ENCODE results near the gene EML4. TPM values are rescaled to one million over a fixed set of nuclear protein-coding genes. Genes with fewer than 3 reads are reported as not detected.

The EML4 gene
- total and polyA plus RNA-seq, 12 donors, result 29.9 to 64.0 (median 51.9) TPM

DNA sequence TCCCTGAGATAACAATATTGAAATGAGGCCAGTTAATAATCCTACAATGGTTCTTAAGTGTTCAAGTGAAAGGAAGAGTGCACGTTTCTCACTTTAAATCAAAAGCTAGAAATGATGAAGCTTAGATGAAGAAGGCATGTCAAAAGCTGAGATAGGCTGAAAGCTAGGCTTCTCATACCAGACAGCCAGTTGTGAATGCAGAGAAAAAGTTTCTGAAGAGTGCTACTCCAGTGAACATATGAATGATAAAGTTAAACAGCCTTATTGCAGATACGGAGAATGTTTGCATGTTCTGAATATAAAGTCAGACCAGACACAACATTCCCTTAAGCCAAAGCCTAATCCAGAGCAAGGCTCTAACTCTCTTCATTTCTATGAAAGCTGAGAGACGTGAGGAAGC is 51.4 kb downstream of the EML4 start:
- no peaks in the 10 kb centered on the region for H3K9me3 ChIP-seq (replicated peaks in 1 of 3)
- intact Hi-C loops (cut with DNase I), result no loop called here
- no peak overlapping the region for H3K4me3 ChIP-seq
- TF ChIP-seq, protein P1, sequence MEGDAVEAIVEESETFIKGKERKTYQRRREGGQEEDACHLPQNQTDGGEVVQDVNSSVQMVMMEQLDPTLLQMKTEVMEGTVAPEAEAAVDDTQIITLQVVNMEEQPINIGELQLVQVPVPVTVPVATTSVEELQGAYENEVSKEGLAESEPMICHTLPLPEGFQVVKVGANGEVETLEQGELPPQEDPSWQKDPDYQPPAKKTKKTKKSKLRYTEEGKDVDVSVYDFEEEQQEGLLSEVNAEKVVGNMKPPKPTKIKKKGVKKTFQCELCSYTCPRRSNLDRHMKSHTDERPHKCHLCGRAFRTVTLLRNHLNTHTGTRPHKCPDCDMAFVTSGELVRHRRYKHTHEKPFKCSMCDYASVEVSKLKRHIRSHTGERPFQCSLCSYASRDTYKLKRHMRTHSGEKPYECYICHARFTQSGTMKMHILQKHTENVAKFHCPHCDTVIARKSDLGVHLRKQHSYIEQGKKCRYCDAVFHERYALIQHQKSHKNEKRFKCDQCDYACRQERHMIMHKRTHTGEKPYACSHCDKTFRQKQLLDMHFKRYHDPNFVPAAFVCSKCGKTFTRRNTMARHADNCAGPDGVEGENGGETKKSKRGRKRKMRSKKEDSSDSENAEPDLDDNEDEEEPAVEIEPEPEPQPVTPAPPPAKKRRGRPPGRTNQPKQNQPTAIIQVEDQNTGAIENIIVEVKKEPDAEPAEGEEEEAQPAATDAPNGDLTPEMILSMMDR (IDR thresholded peaks at IDR 0.05), result no peak
- TF ChIP-seq POLR2A (IDR thresholded peaks at IDR 0.05), result no peak
- 68 to 77% (median 71%) methylated on average over 3 of the region's 3 CpGs for WGBS, 4 donors
- no peaks in the 10 kb centered on the region for H3K27me3 ChIP-seq
- H3K27ac ChIP-seq, result no peak overlapping the region
- H3K4me1 ChIP-seq (replicated peaks in 1 of 2), result peaks cover 0 to 34% of the 10 kb centered on the region in 2 donors
- DNase-seq, result no peak
- no peaks in the 10 kb centered on the region for H3K36me3 ChIP-seq (replicated peaks in 1 of 2)

DNA sequence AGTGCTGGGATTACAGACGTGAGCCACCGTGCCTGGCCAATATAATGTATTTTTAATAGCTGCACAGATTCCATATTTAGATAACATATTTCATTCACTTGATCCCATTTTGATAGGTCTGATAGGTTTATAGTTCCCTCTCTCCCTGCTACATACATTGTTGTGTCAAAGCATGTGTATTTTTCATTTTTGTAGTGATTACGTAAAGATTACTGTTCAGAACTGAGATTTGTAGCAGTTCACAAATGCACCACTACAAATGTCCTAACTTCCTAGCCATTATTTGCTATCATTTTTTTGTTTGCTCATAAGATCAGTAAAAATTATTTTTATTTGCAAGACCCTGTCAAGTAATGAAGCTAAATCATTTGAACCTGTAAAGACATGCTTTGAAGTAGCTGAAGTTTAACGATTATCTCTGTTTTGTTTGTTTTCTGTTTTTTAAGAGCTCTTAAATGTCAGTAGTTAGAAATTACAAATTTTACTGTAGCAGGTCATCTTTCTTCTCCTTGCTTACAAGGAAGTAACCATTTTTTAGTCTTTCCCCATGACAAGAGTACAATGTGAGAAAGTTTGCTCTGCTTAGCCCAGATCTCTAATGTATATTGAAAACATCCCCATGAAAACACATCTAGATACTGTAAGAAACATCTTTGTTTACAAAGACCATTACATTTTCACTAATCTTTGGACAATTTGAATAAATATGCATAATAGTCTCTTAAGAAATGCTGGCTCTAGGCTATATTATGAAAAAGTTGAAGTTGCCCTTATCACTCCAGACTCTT is 54.1 kb downstream of the EML4 start:
- no peaks in the 10 kb centered on the region for H3K36me3 ChIP-seq (replicated peaks in 1 of 2)
- no peak overlapping the region for H3K27ac ChIP-seq
- no peak for DNase-seq
- TF ChIP-seq, protein P1 (IDR thresholded peaks at IDR 0.05), result peak in 1 of 6 experiments; percentile 5
- no peak for TF ChIP-seq POLR2A (IDR thresholded peaks at IDR 0.05)
- 76 to 86% (median 81%) methylated on average over 4 of the region's 4 CpGs for WGBS, 4 donors
- H3K27me3 ChIP-seq, result no peaks in the 10 kb centered on the region
- no peak overlapping the region for H3K4me3 ChIP-seq
- intact Hi-C loops (cut with DNase I), result no loop called here
- H3K4me1 ChIP-seq (replicated peaks in 1 of 2), result peaks cover 0 to 32% of the 10 kb centered on the region in 2 donors
- no peaks in the 10 kb centered on the region for H3K9me3 ChIP-seq (replicated peaks in 1 of 3)

DNA sequence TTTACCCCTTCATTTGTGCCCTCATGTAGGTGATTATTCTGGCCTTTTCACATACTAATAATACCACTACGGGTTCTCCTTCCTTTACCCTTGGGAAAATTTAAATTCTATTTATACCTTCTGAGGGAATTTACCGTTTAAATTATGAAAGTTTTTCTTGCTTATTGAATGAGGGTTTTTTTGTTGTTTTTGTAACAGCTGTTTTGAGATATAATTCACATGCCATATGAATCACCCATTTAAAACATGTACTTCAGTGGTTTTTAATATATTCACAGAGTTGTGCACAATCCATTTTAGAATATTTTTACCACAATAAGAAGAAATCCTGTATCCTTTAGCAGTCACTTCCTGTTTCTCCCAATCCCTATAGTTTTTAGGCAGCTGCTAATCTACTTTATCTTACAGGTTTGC is 54.7 kb downstream of the EML4 start:
- Histone ChIP-seq H3K36me3 (replicated peaks in 1 of 2) (no peaks in the 10 kb centered on the region), H3K4me3 (no peak overlapping the region), H3K4me1 (replicated peaks in 1 of 2) (peaks cover 0 to 32% of the 10 kb centered on the region in 2 donors), H3K9me3 (replicated peaks in 1 of 3) (no peaks in the 10 kb centered on the region), H3K27ac (no peak overlapping the region), H3K27me3 (no peaks in the 10 kb centered on the region)
- intact Hi-C loops (cut with DNase I), result no loop called here
- no peak for TF ChIP-seq POLR2A (IDR thresholded peaks at IDR 0.05)
- TF ChIP-seq, protein P1 (IDR thresholded peaks at IDR 0.05), result no peak
- 32 to 48% (median 42%) methylated on average over 2 of the region's 2 CpGs for WGBS, 4 donors
- no peak for DNase-seq

DNA sequence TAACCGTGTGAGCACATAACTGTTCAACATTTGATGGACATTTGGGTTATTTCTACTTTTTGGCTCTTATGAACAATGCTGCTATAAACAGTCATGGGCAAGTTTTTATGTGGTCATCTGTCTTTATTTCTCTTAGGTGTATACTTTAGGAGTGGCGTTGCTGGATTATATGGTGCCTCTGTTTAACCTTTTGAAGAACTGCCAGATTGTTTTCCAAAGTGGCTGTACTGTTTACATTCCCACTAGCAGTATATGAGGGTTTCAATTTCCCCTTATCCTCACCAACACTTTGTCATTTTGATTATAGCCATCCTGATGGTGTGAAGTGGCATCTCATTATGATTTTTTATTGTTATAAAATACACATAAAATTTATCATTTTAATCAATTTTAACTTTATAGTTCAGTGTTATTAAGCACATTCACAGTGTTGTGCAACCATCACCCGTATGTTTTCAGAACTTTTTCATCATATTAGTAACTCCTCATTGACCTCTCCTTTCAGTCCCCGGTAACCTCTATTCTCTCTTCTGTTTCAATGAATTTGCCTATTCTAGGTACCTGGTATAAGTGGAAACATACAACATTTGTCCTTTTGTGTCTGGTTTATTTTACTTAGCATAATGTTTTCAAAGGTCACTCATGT is 55.4 kb downstream of the EML4 start:
- intact Hi-C loops (cut with DNase I), result no loop called here
- WGBS, 4 donors, result 82 to 84% (median 84%) methylated on average over 4 of the region's 4 CpGs
- H3K9me3 ChIP-seq (replicated peaks in 1 of 3), result no peaks in the 10 kb centered on the region
- TF ChIP-seq, protein P1 (IDR thresholded peaks at IDR 0.05), result no peak
- TF ChIP-seq POLR2A (IDR thresholded peaks at IDR 0.05), result no peak
- peaks cover 0 to 32% of the 10 kb centered on the region in 2 donors for H3K4me1 ChIP-seq (replicated peaks in 1 of 2)
- H3K36me3 ChIP-seq (replicated peaks in 1 of 2), result no peaks in the 10 kb centered on the region
- H3K4me3 ChIP-seq, result no peak overlapping the region
- H3K27me3 ChIP-seq, result no peaks in the 10 kb centered on the region
- H3K27ac ChIP-seq, result no peak overlapping the region
- no peak for DNase-seq

All from adrenal gland (tissue), 12 donors.